K562 (cell line): Measurements from ENCODE around the gene CHKB. TPM values are rescaled to one million over a fixed set of nuclear protein-coding genes. Genes with fewer than 3 reads are reported as not detected.
A peak's percentile ranks its signal among the peaks of the same experiment; 100 is the strongest.

Experiments used
- CBX8 ChIP-seq: fragments of 200-600 bp; sonication (generic); IDR thresholded peaks from 2 replicates; pipeline ENCODE4 v1.6.1; 2012; ENCODE audit warnings: borderline replicate concordance, mixed run types, low read depth, mild to moderate bottlenecking, moderate library complexity, mixed read lengths, low read length, control low read depth, inconsistent platforms; ENCODE audit not compliant: poor library complexity, severe bottlenecking; ENCODE audit errors: extremely low read depth
- CXXC5 ChIP-seq: fragments of 250-450 bp; sonication (Bioruptor Pico); IDR thresholded peaks from 2 replicates; pipeline ENCODE4 v1.8.0; 2022; ENCODE audit warnings: inconsistent platforms, mild to moderate bottlenecking, moderate library complexity
- FOS ChIP-seq: IDR thresholded peaks from 3 replicates; pipeline ENCODE4 v1.6.1; 2011; ENCODE audit not compliant: insufficient read length; ENCODE audit errors: extremely low read depth
- FOXJ3 ChIP-seq: sonication (generic); formaldehyde crosslinking; IDR thresholded peaks from 2 replicates; pipeline ENCODE4 v1.4.0; 2020; ENCODE audit warnings: mild to moderate bottlenecking, missing genetic modification reagents
- LCOR ChIP-seq: sonication (generic); formaldehyde crosslinking; IDR thresholded peaks from 2 replicates; pipeline ENCODE4 v1.8.0; 2022; ENCODE audit warnings: mild to moderate bottlenecking, missing genetic modification reagents
- MAZ ChIP-seq, 2 experiments: fragments of 450-650 bp in 1 of 2; sonication (generic) in 1 of 2; formaldehyde crosslinking; IDR thresholded peaks in 1 of 2; conservative IDR thresholded peaks in 1 of 2; 2 replicates each; pipeline versions ENCODE4 v1.4.0 to v1.5.0; 2020; ENCODE audit warnings: mild to moderate bottlenecking in 1 of 2, missing genetic modification reagents in 1 of 2
- NCOA2 ChIP-seq, 2 experiments: fragments of 450-650 bp; IDR thresholded peaks; 2 replicates each; pipeline ENCODE4 v1.6.1; 2018; ENCODE audit warnings: mild to moderate bottlenecking in 2 of 2, moderate library complexity in 1 of 2; ENCODE audit not compliant: partially characterized antibody in 2 of 2
- NR1H2 ChIP-seq: sonication (generic); formaldehyde crosslinking; IDR thresholded peaks from 2 replicates; pipeline ENCODE4 v1.4.0; 2020; ENCODE audit warnings: mild to moderate bottlenecking, missing genetic modification reagents
- PHTF2 ChIP-seq: fragments of 250-450 bp; sonication (Bioruptor Pico); IDR thresholded peaks from 2 replicates; pipeline ENCODE4 v1.5.0; 2021; ENCODE audit warnings: mild to moderate bottlenecking
- SREBF2 ChIP-seq: sonication (generic); formaldehyde crosslinking; IDR thresholded peaks from 2 replicates; pipeline ENCODE4 v1.4.0; 2020; ENCODE audit warnings: mild to moderate bottlenecking, missing genetic modification reagents
- TOE1 ChIP-seq, 2 experiments: fragments of 450-650 bp in 1 of 2; sonication (generic) in 1 of 2; formaldehyde crosslinking in 1 of 2; IDR thresholded peaks; 2 replicates each; pipeline versions ENCODE4 v1.7.1 to v1.8.0; 2016 to 2022; ENCODE audit warnings: borderline replicate concordance in 2 of 2, mild to moderate bottlenecking in 2 of 2, antibody characterized with exemption in 1 of 2, inconsistent platforms in 1 of 2, low read depth in 1 of 2, missing genetic modification reagents in 1 of 2, moderate library complexity in 1 of 2
- YY1 ChIP-seq, 3 experiments: IDR thresholded peaks; 2 replicates each; pipeline ENCODE4 v1.6.1; 2011; ENCODE audit warnings: low read length in 2 of 3, mild to moderate bottlenecking in 2 of 3, moderate library complexity in 2 of 3, borderline replicate concordance in 1 of 3, control low read depth in 1 of 3, low read depth in 1 of 3; ENCODE audit not compliant: insufficient read depth in 3 of 3, insufficient replicate concordance in 2 of 3, control insufficient read depth in 1 of 3, insufficient read length in 1 of 3; ENCODE audit errors: extremely low read depth in 1 of 3
- ZBTB11 ChIP-seq, 3 experiments: fragments of 200-800 bp in 1 of 3; fragments of 250-450 bp in 1 of 3; fragments of 450-650 bp in 1 of 3; sonication (Bioruptor Pico) in 1 of 3; sonication (Bioruptor generic) in 1 of 3; formaldehyde crosslinking in 1 of 3; IDR thresholded peaks; 2 replicates each; pipeline versions ENCODE4 v1.6.1 to v1.8.0; 2016 to 2022; ENCODE audit warnings: mild to moderate bottlenecking in 2 of 3, missing genetic modification characterization in 2 of 3, missing compliant biosample characterization in 1 of 3, moderate library complexity in 1 of 3
- ZBTB17 ChIP-seq: fragments of 450-650 bp; formaldehyde crosslinking; IDR thresholded peaks from 2 replicates; pipeline ENCODE4 v1.4.0; 2020; ENCODE audit warnings: mild to moderate bottlenecking
- ZBTB7A ChIP-seq: IDR thresholded peaks from 2 replicates; pipeline ENCODE4 v1.6.1; 2011; ENCODE audit warnings: low read depth, mild to moderate bottlenecking, low read length, moderate library complexity, borderline replicate concordance; ENCODE audit not compliant: control insufficient read depth
- ZEB2 ChIP-seq: fragments of 450-650 bp; IDR thresholded peaks from 2 replicates; pipeline ENCODE4 v1.6.1; 2016
- polyA plus RNA-seq, 8 experiments: library from polyadenylated mRNA; depleted of rRNA in 4 of 8; stranded (reverse) in 5 of 8; unstranded in 3 of 8; fragments of >200 nt; fragmentation: Nextera tagmentation in 2 of 8; fragmentation: Illumina TruSeq in 1 of 8; extraction: Ambion mirVana in 2 of 8; extraction: Trizol in 1 of 8; gene quantifications; 2 replicates each; pipeline versions ENCODE4 v1.2.1 to v1.2.3, GENCODE V29; 2011 to 2014; ENCODE audit warnings: inconsistent platforms in 1 of 8, missing spikeins in 1 of 8
- total RNA-seq, 7 experiments: library from RNA; depleted of rRNA in 6 of 7; stranded (reverse); fragments of >200 nt in 6 of 7; fragmentation: Illumina TruSeq in 2 of 7; extraction: Trizol in 2 of 7; gene quantifications; 2 replicates each; pipeline versions ENCODE4 v1.2.1 to v1.2.3, GENCODE V29; 2011 to 2021; ENCODE audit warnings: low replicate concordance in 1 of 7
- TF ChIP-seq, protein P1 (sequence below), 2 experiments: IDR thresholded peaks; 2 replicates each; pipeline ENCODE4 v1.6.1; 2011; ENCODE audit warnings: borderline replicate concordance in 1 of 2, control low read depth in 1 of 2, low read depth in 1 of 2, low read length in 1 of 2, mild to moderate bottlenecking in 1 of 2, mixed read lengths in 1 of 2, moderate library complexity in 1 of 2; ENCODE audit not compliant: insufficient read depth in 1 of 2, insufficient read length in 1 of 2, poor library complexity in 1 of 2, severe bottlenecking in 1 of 2; ENCODE audit errors: extremely low read depth in 1 of 2
- TF ChIP-seq, protein P2 (sequence below), 2 experiments: fragments of 450-650 bp; conservative IDR thresholded peaks; 2 replicates each; pipeline ENCODE4 v1.6.1; 2017; ENCODE audit warnings: mild to moderate bottlenecking in 2 of 2, moderate library complexity in 2 of 2

CHKB gene
- total and polyA plus RNA-seq, 9 of the 15 experiments (the other 6 are each of a cell fraction or from before 2014, with no cell fraction given), result 2.7 to 31.0 (median 11.0) TPM

DNA sequence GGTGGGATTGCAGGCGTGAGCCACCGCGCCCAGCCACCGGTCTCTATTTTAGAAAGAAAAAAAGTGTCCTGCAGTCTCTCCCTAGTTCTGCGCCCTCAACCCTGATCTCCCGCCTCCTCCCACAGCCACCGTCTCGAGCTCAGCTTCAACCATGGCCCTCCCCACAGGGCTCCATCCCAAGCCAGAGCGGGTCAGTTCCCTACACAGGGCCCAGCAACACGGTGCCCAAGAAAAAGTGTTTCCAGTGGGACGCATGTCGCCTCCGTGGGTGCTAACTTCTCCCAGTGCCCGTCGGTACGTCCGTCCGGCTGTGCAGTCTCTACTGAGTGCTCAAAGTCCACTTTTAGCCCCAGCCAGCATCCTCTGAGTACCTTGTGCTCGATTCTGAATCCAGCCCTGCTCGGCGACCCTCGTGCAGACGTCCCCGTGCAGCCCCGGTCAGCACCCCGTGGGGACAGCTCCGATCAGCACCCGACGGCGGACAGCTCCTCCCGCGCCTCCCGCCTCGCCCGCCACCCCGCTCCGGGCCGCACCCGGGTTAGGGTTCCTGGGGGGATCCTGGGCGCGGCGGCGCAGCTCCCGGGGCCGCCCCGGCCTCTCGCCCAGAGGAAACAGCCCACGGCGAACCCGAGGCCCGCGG, 17.3 kb upstream of the CHKB start (continued):
- TF ChIP-seq ZBTB7A (peak; percentile 44; the same call in 1 of the 2 replicates), MAZ (CRISPR knock-in tag; conservative IDR thresholded peaks at IDR 0.05 in 1 of 2, IDR thresholded peaks at IDR 0.05 in 1 of 2) (peak; percentile 22 to 96; a peak in 2 of 4 replicates), LCOR (CRISPR knock-in tag) (peak; percentile 85), NR1H2 (peak; percentile 92; the same call in 1 of the 2 replicates), NCOA2 (IDR thresholded peaks at IDR 0.05; ENCODE audit: partially characterized antibody in 2 of 2) (no peak), PHTF2 (no peak), TOE1 (IDR thresholded peaks at IDR 0.05; ENCODE audit: borderline replicate concordance) (no peak), TOE1 (CRISPR knock-in tag; IDR thresholded peaks at IDR 0.05; ENCODE audit: borderline replicate concordance, low read depth) (no peak), FOXJ3 (CRISPR knock-in tag) (peak; percentile 84; the same call in 1 of the 2 replicates), CXXC5 (CRISPR knock-in tag) (peak; percentile 71), ZBTB11 (CRISPR knock-in tag; IDR thresholded peaks at IDR 0.05) (peak in 1 of 3 experiments; percentile 42; a peak in 1 of 6 replicates), YY1 (IDR thresholded peaks at IDR 0.05; ENCODE audit: borderline replicate concordance in 1 of 3, control insufficient read depth in 1 of 3, extremely low read depth in 1 of 3, insufficient read depth in 3 of 3, insufficient read length in 1 of 3, insufficient replicate concordance in 2 of 3, low read depth in 1 of 3, low read length in 2 of 3) (no peak), ZEB2 (no peak), FOS (no peak), SREBF2 (no peak), ZBTB17 (CRISPR knock-in tag) (no peak), CBX8 (no peak)
- TF ChIP-seq, protein P1, sequence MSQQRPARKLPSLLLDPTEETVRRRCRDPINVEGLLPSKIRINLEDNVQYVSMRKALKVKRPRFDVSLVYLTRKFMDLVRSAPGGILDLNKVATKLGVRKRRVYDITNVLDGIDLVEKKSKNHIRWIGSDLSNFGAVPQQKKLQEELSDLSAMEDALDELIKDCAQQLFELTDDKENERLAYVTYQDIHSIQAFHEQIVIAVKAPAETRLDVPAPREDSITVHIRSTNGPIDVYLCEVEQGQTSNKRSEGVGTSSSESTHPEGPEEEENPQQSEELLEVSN (IDR thresholded peaks at IDR 0.05; ENCODE audit: borderline replicate concordance in 1 of 2, extremely low read depth in 1 of 2, insufficient read depth in 1 of 2, insufficient read length in 1 of 2, low read depth in 1 of 2, low read length in 1 of 2, poor library complexity in 1 of 2, severe bottlenecking in 1 of 2), result peak in 1 of 2 experiments; percentile 53
- TF ChIP-seq, protein P2, sequence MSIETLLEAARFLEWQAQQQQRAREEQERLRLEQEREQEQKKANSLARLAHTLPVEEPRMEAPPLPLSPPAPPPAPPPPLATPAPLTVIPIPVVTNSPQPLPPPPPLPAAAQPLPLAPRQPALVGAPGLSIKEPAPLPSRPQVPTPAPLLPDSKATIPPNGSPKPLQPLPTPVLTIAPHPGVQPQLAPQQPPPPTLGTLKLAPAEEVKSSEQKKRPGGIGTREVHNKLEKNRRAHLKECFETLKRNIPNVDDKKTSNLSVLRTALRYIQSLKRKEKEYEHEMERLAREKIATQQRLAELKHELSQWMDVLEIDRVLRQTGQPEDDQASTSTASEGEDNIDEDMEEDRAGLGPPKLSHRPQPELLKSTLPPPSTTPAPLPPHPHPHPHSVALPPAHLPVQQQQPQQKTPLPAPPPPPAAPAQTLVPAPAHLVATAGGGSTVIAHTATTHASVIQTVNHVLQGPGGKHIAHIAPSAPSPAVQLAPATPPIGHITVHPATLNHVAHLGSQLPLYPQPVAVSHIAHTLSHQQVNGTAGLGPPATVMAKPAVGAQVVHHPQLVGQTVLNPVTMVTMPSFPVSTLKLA (conservative IDR thresholded peaks at IDR 0.05), result peak; percentile 83 to 93
